Ishikawa (cell line): Measurements from ENCODE around the gene MUL1.

ENCODE experiments used
- CEBPB ChIP-seq: IDR thresholded peaks from 2 replicates; pipeline ENCODE4 v1.6.1; 2012
- CREB1 ChIP-seq: IDR thresholded peaks from 2 replicates; pipeline ENCODE4 v1.6.1; 2012; ENCODE audit warnings: low read depth
- EGR1 ChIP-seq: IDR thresholded peaks from 2 replicates; pipeline ENCODE4 v1.6.1; 2012
- EP300 ChIP-seq: IDR thresholded peaks from 2 replicates; pipeline ENCODE4 v1.6.1; 2012; ENCODE audit warnings: borderline replicate concordance
- FOXM1 ChIP-seq: IDR thresholded peaks from 2 replicates; pipeline ENCODE4 v1.6.1; 2012; ENCODE audit warnings: low read depth, borderline replicate concordance
- MAX ChIP-seq: IDR thresholded peaks from 2 replicates; pipeline ENCODE4 v1.6.1; 2012
- NFIC ChIP-seq: IDR thresholded peaks from 2 replicates; pipeline ENCODE4 v1.6.1; 2012
- RAD21 ChIP-seq: IDR thresholded peaks from 2 replicates; pipeline ENCODE4 v1.6.1; 2012; ENCODE audit warnings: low read depth
- REST ChIP-seq: IDR thresholded peaks from 2 replicates; pipeline ENCODE4 v1.6.1; 2012; ENCODE audit warnings: low read depth, mild to moderate bottlenecking
- TAF1 ChIP-seq: IDR thresholded peaks from 2 replicates; pipeline ENCODE4 v1.6.1; 2012; ENCODE audit warnings: low read depth, mild to moderate bottlenecking
- TCF12 ChIP-seq: IDR thresholded peaks from 2 replicates; pipeline ENCODE4 v1.6.1; 2012; ENCODE audit warnings: low read depth
- TEAD4 ChIP-seq: IDR thresholded peaks from 2 replicates; pipeline ENCODE4 v1.6.1; 2012
- USF1 ChIP-seq: IDR thresholded peaks from 2 replicates; pipeline ENCODE4 v1.6.1; 2012
- YY1 ChIP-seq: IDR thresholded peaks from 2 replicates; pipeline ENCODE4 v1.6.1; 2012; ENCODE audit warnings: low read depth
- ZBTB7A ChIP-seq: IDR thresholded peaks from 2 replicates; pipeline ENCODE4 v1.6.1; 2012; ENCODE audit warnings: low read depth

The MUL1 gene

GRCh38 chr1:20454004-20454403, 53.9 kb downstream of the MUL1 start:
- TF ChIP-seq FOXM1 (no peak), MAX (no peak), CREB1 (no peak), RAD21 (no peak), EP300 (no peak)

- no peak for TF ChIP-seq ZBTB7A
- no peak for TF ChIP-seq CEBPB
- TF ChIP-seq YY1, result no peak
- no peak for TF ChIP-seq TCF12
- TF ChIP-seq EGR1, result no peak
- TF ChIP-seq REST, result no peak
- TF ChIP-seq RAD21, result no peak
- no peak for TF ChIP-seq TEAD4
- no peak for TF ChIP-seq FOXM1
- no peak for TF ChIP-seq MAX
- no peak for TF ChIP-seq USF1
- no peak for TF ChIP-seq NFIC
- TF ChIP-seq EP300, result no peak
- no peak for TF ChIP-seq TAF1
- TF ChIP-seq CREB1, result no peak
These were observed 58.1 kb downstream of the MUL1 start for GRCh38 chr1:20449735-20450311.
